Stromal cell of bone marrow (primary cell): Measurements from ENCODE around the gene HMGB1.

ENCODE experiments used
- DNase-seq: peaks from one replicate; pipeline ENCODE4 v3.0.0-alpha.2; 2012; ENCODE audit warnings: low read depth

The HMGB1 gene

GRCh38 chr13:30429721-30430694 lies 35.7 kb downstream of the HMGB1 start:
- peak; percentile 83 for DNase-seq

- no peak for DNase-seq
Measured at GRCh38 chr13:30429235-30429634, 36.5 kb downstream of the HMGB1 start.

- no peak for DNase-seq
Measured at GRCh38 chr13:30423891-30424290, 41.8 kb downstream of the HMGB1 start.

GRCh38 chr13:30422054-30422839 lies 43.5 kb downstream of the HMGB1 start, which contains the start of gene UBE2L5:
TSS of gene UBE2L5 (plus strand) at chr13:30422493. CDS start at chr13:30427991, 5,498 bp downstream.
- DNase-seq, result peak; percentile 22

- peak; percentile 85 for DNase-seq
Measured at GRCh38 chr13:30421093-30422053, 44.4 kb downstream of the HMGB1 start.

- no peak for DNase-seq
Measured at GRCh38 chr13:30418717-30419459, 46.8 kb downstream of the HMGB1 start.

GRCh38 chr13:30418075-30418716 lies 47.5 kb downstream of the HMGB1 start:
- no peak for DNase-seq

- DNase-seq, result no peak
Measured at GRCh38 chr13:30416471-30416870, 49.3 kb downstream of the HMGB1 start.

- no peak for DNase-seq
Measured at GRCh38 chr13:30415430-30416030, 50.2 kb downstream of the HMGB1 start.

GRCh38 chr13:30413842-30414241 lies 51.9 kb downstream of the HMGB1 start:
- DNase-seq, result no peak

GRCh38 chr13:30412346-30412745 lies 53.4 kb downstream of the HMGB1 start:
- no peak for DNase-seq

GRCh38 chr13:30410705-30411125 lies 55.0 kb downstream of the HMGB1 start:
- DNase-seq, result no peak

GRCh38 chr13:30409886-30410704 lies 55.6 kb downstream of the HMGB1 start:
- peak; percentile 72 for DNase-seq

GRCh38 chr13:30408319-30409101 lies 57.2 kb downstream of the HMGB1 start:
- peak; percentile 76 for DNase-seq

GRCh38 chr13:30406779-30407416 lies 58.8 kb downstream of the HMGB1 start:
- no peak for DNase-seq
